HCT116 (cell line): ENCODE results near the gene NAB2. TPM values are rescaled to one million over a fixed set of nuclear protein-coding genes. Genes with fewer than 3 reads are reported as not detected.

Experiments used
- ATAC-seq: fragments of 200-7000 bp; cut with Tn5 transposase; 2 replicates; pipeline ENCODE4 v1.9.1; 2020; ENCODE audit warnings: mild to moderate bottlenecking, moderate library complexity
- BruUV-seq: library from RNA; stranded (reverse); fragments of 400-500 nt; replicated peaks from 2 replicates; lab custom pipeline; 2021; lab: Mats Ljungman, UMichigan
- CTCF ChIA-PET: fragments of 300-600 bp; sonication (Branson Sonifier 250); formaldehyde crosslinking; loops from one replicate; lab custom pipeline; 2021; ENCODE audit warnings: antibody characterized with exemption; lab: Charles Lee
- POLR2A ChIA-PET: fragments of 300-600, 350-600 bp; sonication (Branson Sonifier 250); formaldehyde crosslinking; loops from one replicate; lab custom pipeline; 2021; ENCODE audit warnings: antibody characterized with exemption; lab: Charles Lee
- RAD21 ChIA-PET, 2 experiments: fragments of 300-600 bp; sonication (Branson Sonifier 250); formaldehyde crosslinking; loops; one replicate each; lab custom pipeline; 2023; ENCODE audit warnings: low total read pairs in 2 of 2; ENCODE audit not compliant: uncharacterized antibody in 2 of 2, unreplicated experiment in 2 of 2, low non-redundant PET in 1 of 2; lab: Charles Lee
- DNase-seq: peaks from one replicate; pipeline ENCODE4 v3.0.0-alpha.2; 2010; ENCODE audit warnings: low read depth, low spot score
- H2AFZ ChIP-seq: fragments of 200-600 bp; shearing (Covaris generic), sonication (generic); 2 replicates; pipeline ENCODE4 v1.6.1; 2017; ENCODE audit warnings: low read depth, mixed run types, mixed read lengths, antibody characterized with exemption, low read length; ENCODE audit not compliant: poor library complexity, severe bottlenecking
- H3K27ac ChIP-seq: 2 replicates; pipeline ENCODE4 v1.5.1; 2012; ENCODE audit warnings: low read depth, low read length
- H3K27me3 ChIP-seq: fragments of 200-600 bp; sonication (generic); 2 replicates; pipeline ENCODE4 v1.6.1; 2016; ENCODE audit warnings: mixed run types, low read length, mixed read lengths; ENCODE audit not compliant: insufficient read depth
- H3K36me3 ChIP-seq, 2 experiments: fragments of 200-500 bp in 1 of 2; fragments of 200-600 bp in 1 of 2; sonication (Bioruptor generic) in 1 of 2; sonication (generic) in 1 of 2; 2 replicates each; pipeline versions ENCODE4 v1.5.1 to v1.6.1; 2014 to 2016; ENCODE audit warnings: low read length in 2 of 2, inconsistent platforms in 1 of 2, mixed read lengths in 1 of 2, mixed run types in 1 of 2; ENCODE audit not compliant: insufficient read depth in 2 of 2, control insufficient read depth in 1 of 2
- H3K4me1 ChIP-seq, 2 experiments: fragments of 200-600 bp in 1 of 2; sonication (generic) in 1 of 2; 2 replicates each; pipeline versions ENCODE4 v1.5.1 to v1.6.1; 2012 to 2017; ENCODE audit warnings: low read length in 2 of 2, inconsistent platforms in 1 of 2, mild to moderate bottlenecking in 1 of 2, mixed read lengths in 1 of 2, mixed run types in 1 of 2, moderate library complexity in 1 of 2; ENCODE audit not compliant: insufficient read depth in 2 of 2, control insufficient read depth in 1 of 2
- H3K4me2 ChIP-seq: fragments of 200-600 bp; sonication (generic); 2 replicates; pipeline ENCODE4 v1.6.1; 2017; ENCODE audit warnings: mixed run types, low read length, mixed read lengths
- H3K4me3 ChIP-seq, 2 experiments: fragments of 200-600 bp in 1 of 2; sonication (generic) in 1 of 2; replicated peaks in 1 of 2; 2 replicates each; pipeline ENCODE4 v1.5.1; 2011 to 2016; ENCODE audit warnings: low read length in 2 of 2, control low read depth in 1 of 2, low read depth in 1 of 2, mild to moderate bottlenecking in 1 of 2, mixed read lengths in 1 of 2, mixed run types in 1 of 2
- H3K79me2 ChIP-seq: fragments of 200-600 bp; sonication (generic); 2 replicates; pipeline ENCODE4 v1.6.1; 2017; ENCODE audit warnings: mild to moderate bottlenecking, mixed run types, low read length, moderate library complexity, mixed read lengths; ENCODE audit not compliant: insufficient read depth
- H3K9ac ChIP-seq: fragments of 200-600 bp; sonication (generic); 2 replicates; pipeline ENCODE4 v1.6.1; 2016; ENCODE audit warnings: low read length, mixed read lengths
- H3K9me2 ChIP-seq: fragments of 200-600 bp; sonication (generic), shearing (Covaris generic); 2 replicates; pipeline ENCODE4 v1.6.1; 2017; ENCODE audit warnings: mixed run types, mild to moderate bottlenecking, moderate library complexity; ENCODE audit not compliant: insufficient read depth
- H3K9me3 ChIP-seq, 2 experiments: fragments of 200-500 bp in 1 of 2; fragments of 200-600 bp in 1 of 2; sonication (Bioruptor generic) in 1 of 2; sonication (generic) in 1 of 2; 2 replicates each; pipeline ENCODE4 v1.6.1; 2014 to 2017; ENCODE audit warnings: low read length in 2 of 2, mixed read lengths in 2 of 2, inconsistent platforms in 1 of 2, low read depth in 1 of 2, mild to moderate bottlenecking in 1 of 2, mixed run types in 1 of 2, moderate library complexity in 1 of 2; ENCODE audit not compliant: control insufficient read depth in 1 of 2, insufficient read depth in 1 of 2
- H4K20me1 ChIP-seq: fragments of 200-600 bp; sonication (generic), shearing (Covaris generic); 2 replicates; pipeline ENCODE4 v1.6.1; 2017; ENCODE audit warnings: mixed run types, mild to moderate bottlenecking, moderate library complexity; ENCODE audit not compliant: insufficient read depth
- ATF3 ChIP-seq: IDR thresholded peaks from 2 replicates; pipeline ENCODE4 v1.6.1; 2012
- CEBPB ChIP-seq: IDR thresholded peaks from 2 replicates; pipeline ENCODE4 v1.6.1; 2012; ENCODE audit warnings: low read depth
- EZH2 ChIP-seq: fragments of 200-600 bp; sonication (generic); IDR thresholded peaks from 2 replicates; pipeline ENCODE4 v1.6.1; 2017; ENCODE audit warnings: antibody characterized with exemption, mixed run types
- POLR2A ChIP-seq: IDR thresholded peaks from 2 replicates; pipeline ENCODE4 v1.7.0; 2011; ENCODE audit warnings: borderline replicate concordance; ENCODE audit not compliant: insufficient read depth, insufficient read length; ENCODE audit errors: extremely low read depth
- POLR2AphosphoS5 ChIP-seq: IDR thresholded peaks from 2 replicates; pipeline ENCODE4 v1.6.1; 2011; ENCODE audit warnings: mild to moderate bottlenecking, low read depth, low read length, moderate library complexity
- SIN3A ChIP-seq: IDR thresholded peaks from 2 replicates; pipeline ENCODE4 v1.6.1; 2012; ENCODE audit warnings: low read depth
- ZBTB33 ChIP-seq: IDR thresholded peaks from 2 replicates; pipeline ENCODE4 v1.6.1; 2011; ENCODE audit warnings: mild to moderate bottlenecking, low read length, moderate library complexity; ENCODE audit not compliant: insufficient replicate concordance; ENCODE audit errors: extremely low read depth
- intact Hi-C: fragments of 100-400 bp; cut with micrococcal nuclease; formaldehyde crosslinking; loops from 2 replicates; pipeline ENCODE4 v1.10.0; 2022
- total RNA-seq: library from RNA; stranded (reverse); gene quantifications from one replicate; pipeline ENCODE4 v1.2.1, GENCODE V29; 2021; ENCODE audit not compliant: unreplicated experiment
- TF ChIP-seq, protein P1 (sequence below): IDR thresholded peaks from 2 replicates; pipeline ENCODE4 v1.6.1; 2012; ENCODE audit warnings: low read depth

The NAB2 gene
- total RNA-seq, 1 experiment from 2014 or later: 77.1 TPM

DNA sequence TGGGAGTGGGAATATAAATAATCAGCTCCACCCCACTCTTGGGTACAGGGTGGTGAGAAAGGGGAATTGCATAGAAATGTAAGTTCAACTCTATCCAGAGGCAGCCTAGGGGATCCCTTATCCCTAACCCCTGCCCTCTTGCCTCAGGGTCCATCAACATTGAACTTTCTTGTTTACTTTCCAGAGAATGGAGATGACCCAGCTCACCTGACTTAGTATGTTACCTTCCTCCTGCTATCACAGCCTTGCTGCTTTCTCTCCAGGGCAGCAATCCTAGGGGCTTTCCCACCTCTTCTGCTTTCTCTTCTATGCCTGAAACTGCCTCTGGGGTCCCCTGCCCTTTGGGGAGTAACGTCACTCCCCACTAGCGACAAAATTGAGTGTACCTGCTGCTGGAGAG lies 42.0 kb downstream of the NAB2 start:
- Histone ChIP-seq H3K9me2 (no peaks in the 10 kb centered on the region), H3K27me3 (no peaks in the 10 kb centered on the region), H2AFZ (no peak overlapping the region), H3K27ac (no peak overlapping the region), H3K4me2 (no peak overlapping the region), H3K4me1 (peaks cover 9 to 40% of the 10 kb centered on the region in 2 experiments), H3K79me2 (no peaks in the 10 kb centered on the region), H3K9ac (no peak overlapping the region), H3K4me3 (no peak overlapping the region), H4K20me1 (no peaks in the 10 kb centered on the region), H3K36me3 (no peaks in the 10 kb centered on the region), H3K9me3 (no peaks in the 10 kb centered on the region)
- CTCF ChIA-PET: no interaction called here
- POLR2A ChIA-PET: no interaction called here
- RAD21 ChIA-PET: no interaction called here
- DNase-seq (no peak), ATAC-seq (no peak)
- intact Hi-C loops: no loop called here
- TF ChIP-seq EZH2: no peak
- TF ChIP-seq SIN3A: no peak
- no peak for TF ChIP-seq CEBPB
- TF ChIP-seq POLR2A: no peak
- TF ChIP-seq ZBTB33: no peak
- TF ChIP-seq, protein P1, sequence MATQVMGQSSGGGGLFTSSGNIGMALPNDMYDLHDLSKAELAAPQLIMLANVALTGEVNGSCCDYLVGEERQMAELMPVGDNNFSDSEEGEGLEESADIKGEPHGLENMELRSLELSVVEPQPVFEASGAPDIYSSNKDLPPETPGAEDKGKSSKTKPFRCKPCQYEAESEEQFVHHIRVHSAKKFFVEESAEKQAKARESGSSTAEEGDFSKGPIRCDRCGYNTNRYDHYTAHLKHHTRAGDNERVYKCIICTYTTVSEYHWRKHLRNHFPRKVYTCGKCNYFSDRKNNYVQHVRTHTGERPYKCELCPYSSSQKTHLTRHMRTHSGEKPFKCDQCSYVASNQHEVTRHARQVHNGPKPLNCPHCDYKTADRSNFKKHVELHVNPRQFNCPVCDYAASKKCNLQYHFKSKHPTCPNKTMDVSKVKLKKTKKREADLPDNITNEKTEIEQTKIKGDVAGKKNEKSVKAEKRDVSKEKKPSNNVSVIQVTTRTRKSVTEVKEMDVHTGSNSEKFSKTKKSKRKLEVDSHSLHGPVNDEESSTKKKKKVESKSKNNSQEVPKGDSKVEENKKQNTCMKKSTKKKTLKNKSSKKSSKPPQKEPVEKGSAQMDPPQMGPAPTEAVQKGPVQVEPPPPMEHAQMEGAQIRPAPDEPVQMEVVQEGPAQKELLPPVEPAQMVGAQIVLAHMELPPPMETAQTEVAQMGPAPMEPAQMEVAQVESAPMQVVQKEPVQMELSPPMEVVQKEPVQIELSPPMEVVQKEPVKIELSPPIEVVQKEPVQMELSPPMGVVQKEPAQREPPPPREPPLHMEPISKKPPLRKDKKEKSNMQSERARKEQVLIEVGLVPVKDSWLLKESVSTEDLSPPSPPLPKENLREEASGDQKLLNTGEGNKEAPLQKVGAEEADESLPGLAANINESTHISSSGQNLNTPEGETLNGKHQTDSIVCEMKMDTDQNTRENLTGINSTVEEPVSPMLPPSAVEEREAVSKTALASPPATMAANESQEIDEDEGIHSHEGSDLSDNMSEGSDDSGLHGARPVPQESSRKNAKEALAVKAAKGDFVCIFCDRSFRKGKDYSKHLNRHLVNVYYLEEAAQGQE: no peak
- TF ChIP-seq ATF3: no peak
- no peak for TF ChIP-seq POLR2AphosphoS5
- BruUV-seq: no TSS peak
